GM19328 (cell line): ENCODE results near the gene METTL26.
A peak's percentile ranks its signal among the peaks of the same experiment; 100 is the strongest.

Source experiments
- ATAC-seq: cut with Tn5 transposase; IDR thresholded peaks from one replicate; pipeline ENCODE4 v1.9.1; 2021; ENCODE audit warnings: mild to moderate bottlenecking, moderate library complexity; ENCODE audit not compliant: unreplicated experiment

Gene METTL26

DNA sequence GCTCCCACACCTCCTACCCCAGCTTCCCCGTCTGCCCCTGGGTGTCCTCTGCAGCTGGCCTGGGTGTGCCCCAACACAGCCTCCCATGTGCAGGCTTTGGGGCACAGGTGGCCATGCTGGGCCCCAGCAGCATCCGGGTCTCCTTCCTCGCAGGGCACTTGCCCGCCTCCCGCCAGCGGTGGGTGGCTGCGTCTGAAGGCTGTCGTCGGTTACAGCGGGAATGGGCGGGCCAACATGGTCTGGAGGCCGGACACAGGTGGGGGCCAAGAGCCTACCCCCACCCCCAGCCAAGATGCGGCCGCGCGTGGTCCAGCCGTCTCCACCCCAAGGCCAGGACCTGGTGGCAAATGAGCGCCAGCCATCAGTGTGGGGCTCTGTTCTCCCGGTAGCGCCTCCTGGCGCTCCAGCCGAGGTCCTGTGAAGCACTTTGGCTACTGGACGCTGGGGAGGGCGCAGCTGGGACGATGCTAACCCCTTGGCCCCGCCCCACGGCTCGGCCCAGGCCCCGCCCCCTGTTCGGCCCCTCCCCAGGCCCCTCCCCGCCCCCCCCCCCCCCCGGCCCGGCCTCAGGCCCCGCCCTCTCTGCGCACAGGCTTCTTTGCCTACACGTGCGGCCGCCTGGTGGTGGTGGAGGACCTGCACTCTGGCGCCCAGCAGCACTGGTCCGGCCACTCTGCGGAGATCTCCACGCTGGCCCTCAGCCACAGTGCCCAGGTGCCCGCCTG is 24.5 kb upstream of the METTL26 start:
- peak; percentile 47 for ATAC-seq

- no peak for ATAC-seq
Observed at GRCh38 chr16:660132-660458, 24.0 kb upstream of the METTL26 start.

DNA sequence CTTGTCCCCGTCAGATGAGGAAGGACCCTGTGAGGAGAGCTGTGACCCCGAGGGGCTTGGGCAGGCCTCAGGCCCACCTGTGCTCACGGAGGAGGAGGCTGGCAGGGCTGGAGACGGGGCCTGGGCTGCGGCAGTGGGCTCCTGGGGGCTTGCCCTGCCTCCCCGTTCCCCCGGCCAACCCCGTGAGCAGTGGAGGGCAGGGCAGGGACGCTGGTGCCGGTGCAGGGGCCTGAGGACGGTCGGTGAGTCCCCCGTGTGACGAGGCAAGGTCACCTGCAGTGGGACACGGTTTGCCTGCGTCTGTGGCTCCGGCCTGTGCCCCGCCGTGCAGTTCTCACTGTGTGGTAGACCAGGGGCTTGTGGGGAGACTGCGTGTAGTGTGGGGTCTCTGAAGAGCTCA is 23.5 kb upstream of the METTL26 start:
- ATAC-seq = no peak

DNA sequence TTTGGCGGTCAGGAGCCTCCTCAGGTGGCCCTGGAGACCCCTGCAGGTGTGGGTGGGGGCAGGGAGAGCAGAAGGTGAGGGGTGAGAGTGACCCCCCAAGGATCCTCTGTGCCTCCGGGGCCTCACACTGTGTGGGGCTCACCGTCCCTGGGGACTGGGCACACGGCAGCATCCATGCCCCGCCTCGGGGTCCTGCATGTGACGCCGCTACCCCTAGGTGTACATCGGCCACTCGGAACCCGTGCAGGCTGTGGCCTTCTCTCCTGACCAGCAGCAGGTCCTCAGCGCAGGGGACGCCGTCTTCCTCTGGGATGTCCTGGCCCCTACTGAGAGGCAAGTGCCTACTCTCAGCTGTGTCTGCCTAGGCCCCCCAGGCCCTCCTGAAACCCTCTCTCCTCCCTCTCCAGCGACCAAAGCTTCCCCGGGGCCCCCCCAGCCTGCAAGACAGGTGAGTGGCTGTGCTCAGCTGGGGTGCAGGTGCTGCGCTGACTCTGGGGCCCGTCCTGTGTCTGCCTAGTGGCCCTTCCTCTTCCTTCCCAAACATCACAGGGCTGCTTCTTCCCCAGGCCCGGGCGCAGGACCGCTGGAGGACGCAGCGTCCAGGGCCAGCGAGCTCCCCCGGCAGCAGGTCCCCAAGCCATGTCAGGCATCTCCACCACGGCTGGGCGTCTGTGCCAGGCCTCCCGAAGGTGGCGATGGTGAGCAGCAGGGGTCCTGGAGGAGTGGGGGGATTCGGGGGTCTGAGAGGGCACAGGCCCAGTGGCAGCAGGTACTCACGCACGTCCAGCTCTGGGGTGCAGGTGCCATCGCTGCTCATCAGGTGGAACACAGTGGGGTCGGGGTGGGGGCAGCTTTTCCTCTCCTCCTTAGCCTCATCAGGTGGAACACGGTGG is 22.8 kb upstream of the METTL26 start:
- ATAC-seq = no peak

DNA sequence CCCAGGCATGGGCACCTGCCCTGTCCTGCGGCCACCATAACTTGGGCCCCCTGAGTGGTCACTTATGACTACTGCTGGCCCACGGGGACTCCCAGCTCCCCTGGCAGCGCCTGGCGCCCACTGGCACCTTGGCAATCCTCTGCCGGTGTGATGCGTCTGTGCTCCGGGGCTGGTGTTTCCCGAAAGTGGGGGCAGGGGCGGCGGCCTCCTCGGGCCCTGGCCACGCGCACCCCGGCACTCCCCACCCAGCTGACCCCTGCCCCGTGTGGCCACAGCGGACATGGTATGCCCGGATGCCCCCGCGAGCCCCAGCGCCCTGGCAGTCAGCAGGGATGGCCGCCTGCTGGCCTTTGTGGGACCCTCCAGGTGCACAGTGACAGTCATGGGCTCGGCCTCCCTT is 21.4 kb upstream of the METTL26 start:
- ATAC-seq = no peak

GRCh38 chr16:654034-654433 is 17.9 kb upstream of the METTL26 start:
- no peak for ATAC-seq

DNA sequence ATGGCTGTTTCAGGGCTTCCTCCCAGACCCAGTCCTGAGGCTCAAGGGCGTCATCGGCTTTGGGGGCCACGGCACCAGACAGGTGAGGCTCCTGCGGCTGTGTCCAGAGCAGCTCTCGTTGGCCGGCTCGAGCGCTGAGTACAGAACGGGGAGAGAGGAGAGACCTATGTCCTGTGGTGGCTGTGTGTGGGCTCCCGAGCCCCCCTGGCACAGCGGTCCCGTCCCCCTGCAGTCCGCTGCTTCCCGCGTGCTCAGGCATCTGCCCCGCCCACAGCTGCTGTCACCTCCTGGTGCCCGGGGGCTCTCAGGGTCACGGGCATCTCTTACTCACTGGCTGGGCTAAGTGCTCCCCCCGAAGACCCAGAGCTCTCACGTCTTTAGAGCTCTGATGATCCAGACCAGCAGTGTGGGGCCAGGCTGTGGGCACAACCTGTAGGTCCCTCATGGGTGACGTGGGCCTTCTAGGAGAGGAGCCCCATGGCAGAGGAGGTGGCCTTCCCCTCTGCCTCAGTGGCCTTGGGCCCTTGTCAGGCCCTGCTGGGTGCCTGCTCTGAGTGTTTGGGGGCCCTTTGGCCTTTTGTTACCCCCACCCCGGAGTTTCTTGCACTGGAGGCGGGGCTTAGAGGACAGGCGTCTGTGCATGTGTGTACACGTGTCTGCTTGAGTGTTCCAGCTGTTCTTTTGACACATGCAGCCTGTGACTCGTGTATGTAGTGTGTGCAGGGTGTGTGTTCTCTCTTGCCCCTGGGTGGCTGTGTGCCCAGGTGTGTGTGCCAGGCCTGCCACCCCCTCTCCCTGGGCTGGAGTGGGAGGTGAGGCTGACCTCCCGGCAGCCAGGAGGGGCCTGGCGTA is 16.6 kb upstream of the METTL26 start:
- no peak for ATAC-seq

GRCh38 chr16:651844-652243 is 15.7 kb upstream of the METTL26 start:
- ATAC-seq = no peak

DNA sequence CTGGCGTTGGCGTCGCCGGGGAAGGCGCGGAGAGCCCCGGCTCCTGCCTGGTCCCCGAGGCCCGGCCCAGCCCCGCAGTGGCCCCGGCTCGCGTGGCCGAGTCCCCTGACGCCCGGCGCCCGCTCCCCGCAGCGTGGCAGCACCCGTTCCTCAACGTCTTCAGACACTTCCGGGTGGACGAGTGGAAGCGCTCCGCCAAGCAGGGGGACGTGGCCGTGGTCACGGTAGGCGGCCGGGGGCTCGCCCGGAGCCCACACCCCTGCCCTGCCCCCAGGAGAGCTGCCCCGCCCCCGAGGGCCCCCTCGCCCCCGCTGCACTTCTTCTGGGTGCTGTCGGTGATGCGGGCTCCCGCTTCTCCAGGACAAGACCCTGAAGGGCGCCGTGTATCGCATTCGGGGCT is 13.5 kb upstream of the METTL26 start:
- peak; percentile 5 for ATAC-seq

DNA sequence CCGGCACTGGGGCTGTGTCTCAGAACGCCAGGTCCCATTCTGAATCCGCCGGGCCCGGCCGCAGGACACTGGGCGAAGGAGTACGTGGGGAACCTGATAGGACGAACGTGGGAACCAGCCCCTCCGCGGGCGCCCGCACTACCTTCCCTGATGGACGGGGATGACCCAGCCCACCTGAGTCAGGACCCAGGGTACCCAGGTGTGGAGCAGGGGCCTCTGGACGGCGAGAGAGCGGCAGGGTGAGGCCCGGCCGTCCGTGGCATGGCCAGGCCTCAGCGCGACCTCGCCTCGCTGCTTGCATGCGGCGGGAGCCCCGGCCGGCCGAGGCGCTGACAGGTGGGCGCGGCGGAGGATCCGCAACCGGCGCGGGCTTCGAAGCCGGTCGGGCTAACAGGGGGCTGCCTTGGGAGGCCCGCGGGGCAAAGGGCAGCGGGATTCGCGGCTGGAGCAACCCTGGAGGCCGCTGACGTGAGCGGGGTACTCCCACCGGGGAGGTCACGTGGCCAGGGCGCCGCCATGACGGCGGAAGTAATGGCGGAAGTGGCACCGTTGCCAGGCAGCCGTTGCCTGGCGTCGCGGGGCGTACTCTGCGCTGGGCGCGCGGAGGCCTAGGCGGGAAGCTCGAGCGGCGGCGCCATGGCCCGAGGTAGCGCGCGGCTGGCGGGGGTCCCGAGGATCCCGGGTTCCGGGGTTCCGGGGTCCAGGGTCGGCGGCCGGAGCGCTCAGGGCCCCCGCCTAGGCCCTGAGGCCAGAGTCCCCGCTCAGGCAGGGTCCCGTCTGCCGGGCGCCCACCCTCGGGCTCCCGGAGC is 12.9 kb upstream of the METTL26 start, which contains the start of gene WDR90:
TSS of gene WDR90 (plus strand) at position 585 of the 809 bp plus-strand sequence. CDS start at position 637, 52 bp downstream.
- ATAC-seq = peak; percentile 79

GRCh38 chr16:648071-648780 is 12.1 kb upstream of the METTL26 start:
- no peak for ATAC-seq

DNA sequence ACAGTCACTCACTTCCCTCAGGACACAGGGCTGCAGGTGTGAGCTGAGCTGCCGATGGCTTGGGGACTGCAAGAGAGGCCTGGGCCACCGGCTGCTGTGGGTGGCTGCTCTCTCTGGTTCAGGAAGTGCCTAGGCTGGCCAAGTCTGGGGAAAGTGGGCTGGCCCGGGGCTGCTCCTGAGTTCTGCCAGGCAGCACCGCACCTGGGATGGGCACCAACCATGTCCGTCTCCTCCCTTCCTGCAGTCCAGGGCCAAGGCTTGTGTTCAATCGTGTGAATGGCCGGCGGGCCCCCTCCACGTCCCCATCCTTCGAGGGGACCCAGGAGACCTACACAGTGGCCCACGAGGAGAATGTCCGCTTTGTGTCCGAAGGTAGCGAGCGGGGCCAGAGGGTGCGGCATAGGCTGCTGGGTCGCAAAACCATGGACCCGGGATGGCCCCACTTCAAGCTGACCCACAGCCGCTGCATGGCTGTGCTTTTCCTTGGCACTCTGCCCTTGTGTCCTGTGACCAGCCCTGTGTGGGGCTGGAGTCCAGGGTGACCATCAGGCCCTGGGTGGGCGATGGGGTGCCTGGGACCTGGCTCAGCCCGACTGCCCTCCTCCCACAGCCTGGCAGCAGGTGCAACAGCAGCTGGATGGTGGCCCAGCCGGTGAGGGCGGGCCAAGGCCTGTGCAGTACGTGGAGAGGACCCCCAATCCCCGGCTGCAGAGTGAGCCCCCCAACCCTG is 11.2 kb upstream of the METTL26 start:
- no peak for ATAC-seq

GRCh38 chr16:646679-647172 is 10.6 kb upstream of the METTL26 start:
- no peak for ATAC-seq

GRCh38 chr16:645852-646678 is 10.0 kb upstream of the METTL26 start:
- no peak for ATAC-seq

DNA sequence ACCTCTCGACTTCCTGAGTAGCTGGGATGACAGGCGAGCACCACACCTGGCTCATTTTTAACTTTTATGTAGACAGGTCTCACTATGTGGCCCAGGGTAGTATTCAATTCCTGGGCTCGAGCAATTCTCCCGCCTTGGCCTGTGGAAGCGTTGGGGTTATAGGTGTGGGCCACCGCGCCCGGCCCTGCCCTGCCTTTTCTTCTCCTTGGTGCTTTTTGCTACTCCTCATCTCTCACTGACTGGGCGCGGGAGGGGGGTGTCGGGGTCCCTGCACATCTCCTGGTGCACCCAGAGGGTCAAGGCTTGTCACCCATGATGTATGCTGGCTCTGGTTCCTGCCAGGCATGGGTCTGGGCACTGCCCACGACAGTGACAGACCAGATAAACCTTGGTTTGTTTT is 8.5 kb upstream of the METTL26 start:
- ATAC-seq = no peak

DNA sequence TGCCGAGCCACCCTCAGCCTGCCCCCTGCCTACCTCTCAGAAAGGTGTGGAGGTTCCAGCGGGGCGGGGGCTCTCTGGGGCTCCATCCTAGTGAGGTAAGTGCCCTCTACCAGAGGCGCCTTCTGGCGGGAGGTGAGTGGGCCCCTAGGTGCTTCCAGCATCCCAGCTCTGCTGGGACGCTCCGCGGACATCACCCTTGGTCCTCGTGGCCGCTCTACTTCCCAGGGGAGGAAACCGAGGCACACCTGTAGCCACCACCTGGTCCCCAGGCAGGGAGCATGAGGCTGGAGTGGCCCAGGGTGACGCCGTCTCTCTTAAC is 6.9 kb upstream of the METTL26 start:
- ATAC-seq = no peak

DNA sequence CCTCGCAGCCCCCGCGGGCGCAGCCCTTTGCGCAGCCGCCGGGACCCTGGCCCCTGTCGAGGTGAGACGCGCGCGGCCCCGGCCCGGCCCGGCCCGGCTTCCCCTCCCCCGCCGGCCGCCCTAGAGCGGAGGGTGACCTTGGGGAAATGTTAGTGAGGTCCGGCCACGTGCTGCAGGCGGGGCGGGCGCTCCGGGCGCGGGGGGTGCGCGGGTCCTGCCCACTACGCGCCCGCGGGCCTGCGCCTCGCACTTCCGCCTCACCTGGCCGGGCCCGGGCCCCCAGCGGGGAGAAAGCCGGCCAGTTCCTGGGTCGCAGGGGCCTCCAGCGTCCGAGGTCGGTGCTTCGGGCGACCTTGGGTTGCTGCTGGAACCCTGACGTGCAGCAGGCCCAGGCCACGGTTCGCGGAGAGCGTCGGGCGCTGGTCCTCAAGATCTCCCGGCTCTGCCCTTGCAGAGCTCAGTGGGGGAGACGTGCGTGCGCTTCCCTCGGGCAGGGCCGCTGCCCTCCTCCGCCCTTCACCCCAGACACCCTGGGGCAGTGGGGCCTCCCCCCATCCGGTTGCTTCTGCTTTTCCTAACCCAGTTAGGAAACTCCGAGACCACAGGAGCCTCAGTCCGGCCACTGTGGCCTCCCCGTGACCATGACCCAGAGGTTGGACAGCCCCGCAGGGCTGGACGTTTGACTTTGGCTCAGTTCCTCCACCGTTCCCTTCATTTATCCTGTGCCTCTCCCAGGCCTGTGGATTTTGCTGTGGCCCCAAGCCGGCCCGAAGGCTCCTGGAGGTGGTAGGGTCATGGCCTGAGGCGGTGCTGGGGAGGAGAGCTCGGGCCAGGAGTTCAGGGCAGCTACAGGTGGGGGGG is 6.3 kb upstream of the METTL26 start:
- no peak for ATAC-seq
